Mesenchymal stem cell (in vitro differentiated cells and primary cell): ENCODE data around the gene DPEP3.
A peak's percentile ranks its signal among the peaks of the same experiment; 100 is the strongest.

Experiments used
- DNase-seq: peaks from one replicate; pipeline ENCODE4 v3.0.0-alpha.2; 2013
- H2AFZ ChIP-seq: one replicate; pipeline ENCODE4 v1.6.1; 2013; ENCODE audit warnings: low read depth, mild to moderate bottlenecking, control low read depth, inconsistent platforms, low read length, moderate library complexity
- H2AK5ac ChIP-seq: 2 replicates; pipeline ENCODE4 v1.6.1; 2013; ENCODE audit warnings: low read length, moderate library complexity, mild to moderate bottlenecking, inconsistent platforms; ENCODE audit not compliant: severe bottlenecking
- H2BK120ac ChIP-seq: one replicate; pipeline ENCODE4 v1.6.1; 2013; ENCODE audit warnings: low read depth, mild to moderate bottlenecking, inconsistent platforms, low read length, moderate library complexity
- H2BK12ac ChIP-seq, 2 experiments: one replicate each; pipeline ENCODE4 v1.6.1; 2013; ENCODE audit warnings: inconsistent platforms in 2 of 2, low read length in 2 of 2, mild to moderate bottlenecking in 2 of 2, moderate library complexity in 2 of 2, control low read depth in 1 of 2
- H2BK15ac ChIP-seq: one replicate; pipeline ENCODE4 v1.6.1; 2013; ENCODE audit warnings: mild to moderate bottlenecking, low read depth, inconsistent platforms; ENCODE audit not compliant: poor library complexity, severe bottlenecking
- H2BK5ac ChIP-seq: 2 replicates; pipeline ENCODE4 v1.6.1; 2013; ENCODE audit warnings: low read depth, mild to moderate bottlenecking, low read length, control low read depth, inconsistent platforms; ENCODE audit not compliant: poor library complexity, severe bottlenecking
- H3K14ac ChIP-seq, 2 experiments: one replicate each; pipeline ENCODE4 v1.6.1; 2013; ENCODE audit warnings: inconsistent platforms in 2 of 2, low read length in 2 of 2, control low read depth in 1 of 2, mild to moderate bottlenecking in 1 of 2, moderate library complexity in 1 of 2
- H3K18ac ChIP-seq, 2 experiments: one replicate each; pipeline ENCODE4 v1.6.1; 2013; ENCODE audit warnings: inconsistent platforms in 2 of 2, low read length in 2 of 2, control low read depth in 1 of 2, low read depth in 1 of 2, mild to moderate bottlenecking in 1 of 2
- H3K23ac ChIP-seq, 2 experiments: one replicate each; pipeline ENCODE4 v1.6.1; 2013; ENCODE audit warnings: inconsistent platforms in 2 of 2, low read length in 2 of 2, mild to moderate bottlenecking in 2 of 2, moderate library complexity in 2 of 2, control low read depth in 1 of 2
- H3K27ac ChIP-seq: 2 replicates; pipeline ENCODE4 v1.5.1; 2013; ENCODE audit warnings: mild to moderate bottlenecking, moderate library complexity, low read length, control low read depth, inconsistent platforms; ENCODE audit not compliant: poor library complexity, severe bottlenecking
- H3K27me3 ChIP-seq, 2 experiments: 2 replicates each; pipeline versions ENCODE4 v1.6.1 to v1.7.0; 2013; ENCODE audit warnings: low read length in 2 of 2, mild to moderate bottlenecking in 2 of 2, moderate library complexity in 2 of 2, control low read depth in 1 of 2, inconsistent platforms in 1 of 2; ENCODE audit not compliant: control insufficient read depth in 1 of 2, insufficient read depth in 1 of 2
- H3K36me3 ChIP-seq, 2 experiments: 2 replicates each; pipeline versions ENCODE4 v1.6.1 to v1.7.0; 2013; ENCODE audit warnings: low read length in 2 of 2, control low read depth in 1 of 2, inconsistent platforms in 1 of 2, low read depth in 1 of 2, mild to moderate bottlenecking in 1 of 2; ENCODE audit not compliant: insufficient read depth in 2 of 2, control insufficient read depth in 1 of 2
- H3K4ac ChIP-seq, 2 experiments: one replicate each; pipeline ENCODE4 v1.6.1; 2013; ENCODE audit warnings: inconsistent platforms in 2 of 2, low read length in 2 of 2, mild to moderate bottlenecking in 2 of 2, moderate library complexity in 2 of 2, control low read depth in 1 of 2, low read depth in 1 of 2
- H3K4me1 ChIP-seq: 2 replicates; pipeline ENCODE4 v1.6.1; 2013; ENCODE audit warnings: low read depth, low read length, control low read depth; ENCODE audit not compliant: control insufficient read depth, insufficient read depth
- H3K4me2 ChIP-seq: 2 replicates; pipeline ENCODE4 v1.6.1; 2013; ENCODE audit warnings: low read length, mild to moderate bottlenecking, inconsistent platforms; ENCODE audit not compliant: poor library complexity, severe bottlenecking
- H3K4me3 ChIP-seq, 2 experiments: 2 replicates each; pipeline versions ENCODE4 v1.5.1 to v1.7.0; 2013; ENCODE audit warnings: low read length in 2 of 2, mild to moderate bottlenecking in 2 of 2, control low read depth in 1 of 2, low read depth in 1 of 2; ENCODE audit not compliant: insufficient read depth in 1 of 2
- H3K79me1 ChIP-seq: replicated peaks from 2 replicates; pipeline ENCODE4 v1.6.1; 2013; ENCODE audit warnings: mild to moderate bottlenecking, control low read depth, low read length, inconsistent platforms; ENCODE audit not compliant: poor library complexity, severe bottlenecking
- H3K9ac ChIP-seq: 2 replicates; pipeline ENCODE4 v1.7.0; 2013; ENCODE audit warnings: mild to moderate bottlenecking, low read length, moderate library complexity
- H3K9me3 ChIP-seq: 2 replicates; pipeline ENCODE4 v1.7.0; 2013; ENCODE audit warnings: mild to moderate bottlenecking, low read length; ENCODE audit not compliant: control insufficient read depth
- H4K8ac ChIP-seq: one replicate; pipeline ENCODE4 v1.6.1; 2013; ENCODE audit warnings: inconsistent platforms, mild to moderate bottlenecking, low read length, moderate library complexity
- H4K91ac ChIP-seq: one replicate; pipeline ENCODE4 v1.6.1; 2013; ENCODE audit warnings: mild to moderate bottlenecking, low read length, inconsistent platforms
- WGBS: methylation state at CpG from one replicate; pipeline ENCODE4 v1.1.7; 2013; ENCODE audit warnings: mixed read lengths; 5-methylcytosine and 5-hydroxymethylcytosine counted together

The DPEP3 gene

DNA sequence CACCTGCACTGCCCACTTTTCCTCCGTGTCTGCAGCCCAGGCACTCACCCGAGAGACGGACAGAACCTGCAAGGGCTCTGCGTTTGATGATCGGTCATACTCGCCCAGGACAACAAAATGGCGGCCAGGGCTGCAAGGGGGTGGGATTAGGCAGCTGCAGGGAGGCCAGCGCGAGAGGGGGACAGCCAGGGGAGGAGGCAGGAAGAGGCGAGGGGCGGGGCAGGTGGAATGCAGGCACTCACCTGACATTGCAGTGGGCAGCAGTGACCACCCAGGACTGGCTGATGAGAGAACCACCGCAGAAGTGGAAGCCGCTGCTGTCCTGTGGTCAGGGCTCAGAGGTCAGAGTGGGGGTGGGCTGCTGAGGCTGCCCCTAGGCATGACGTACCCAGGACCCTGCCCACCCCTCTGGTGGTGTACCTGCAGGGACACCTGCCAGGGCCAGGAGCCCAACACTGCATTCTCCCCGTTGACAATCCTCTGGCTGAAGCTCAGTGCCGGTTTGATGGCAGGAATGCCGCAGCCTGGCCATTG, 49.6 kb downstream of the DPEP3 start:
- Histone ChIP-seq H3K23ac (no peak overlapping the region), H3K79me1 (peaks cover 37% of the 10 kb centered on the region), H2AK5ac (no peak overlapping the region), H3K14ac (no peak overlapping the region), H3K4me2 (no peak overlapping the region), H4K8ac (no peak overlapping the region), H3K4me3 (no peak overlapping the region), H2BK12ac (no peak overlapping the region), H3K9ac (no peak overlapping the region), H3K27ac (no peak overlapping the region), H2BK15ac (no peak overlapping the region), H3K9me3 (no peaks in the 10 kb centered on the region), H3K18ac (no peak overlapping the region), H3K4me1 (peaks cover 25% of the 10 kb centered on the region), H2AFZ (no peak overlapping the region), H2BK5ac (no peak overlapping the region), H3K36me3 (peaks cover 59 to 69% of the 10 kb centered on the region in 2 experiments), H2BK120ac (no peak overlapping the region), H3K4ac (no peak overlapping the region), H3K27me3 (no peaks in the 10 kb centered on the region), H4K91ac (no peak overlapping the region)
- WGBS, result 98% methylated on average over 17 of the region's 17 CpGs
- DNase-seq, result no peak

DNA sequence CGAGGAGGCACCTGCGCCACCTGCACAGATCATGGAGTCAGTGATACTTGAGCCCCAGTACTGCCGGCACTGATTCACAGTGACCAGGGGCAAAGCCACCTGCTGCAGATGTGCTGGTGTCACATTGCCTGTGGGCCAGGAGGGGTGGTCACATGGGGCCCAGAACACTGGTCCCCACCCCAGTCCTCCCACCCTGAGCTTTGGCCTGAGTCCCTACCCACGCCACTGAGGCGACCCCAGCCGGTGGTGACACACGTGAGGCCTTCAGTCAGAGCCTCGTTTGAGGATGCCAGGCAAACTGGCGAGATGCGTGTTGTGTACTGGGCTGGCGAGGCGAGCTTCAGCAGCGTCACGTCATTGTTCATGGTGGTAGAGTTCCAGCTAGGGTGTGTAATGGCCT, 50.1 kb downstream of the DPEP3 start:
- Histone ChIP-seq H3K14ac (no peak overlapping the region), H3K4ac (no peak overlapping the region), H3K27ac (no peak overlapping the region), H3K4me3 (no peak overlapping the region), H3K79me1 (peaks cover 39% of the 10 kb centered on the region), H2AFZ (no peak overlapping the region), H4K8ac (no peak overlapping the region), H3K23ac (no peak overlapping the region), H2AK5ac (no peak overlapping the region), H3K9ac (no peak overlapping the region), H3K4me1 (peaks cover 26% of the 10 kb centered on the region), H3K9me3 (no peaks in the 10 kb centered on the region), H2BK5ac (no peak overlapping the region), H2BK12ac (no peak overlapping the region), H2BK15ac (no peak overlapping the region), H3K18ac (no peak overlapping the region), H3K4me2 (no peak overlapping the region), H4K91ac (no peak overlapping the region), H3K27me3 (no peaks in the 10 kb centered on the region), H2BK120ac (no peak overlapping the region), H3K36me3 (peaks cover 59 to 69% of the 10 kb centered on the region in 2 experiments)
- 93% methylated on average over 14 of the region's 14 CpGs for WGBS
- no peak for DNase-seq

DNA sequence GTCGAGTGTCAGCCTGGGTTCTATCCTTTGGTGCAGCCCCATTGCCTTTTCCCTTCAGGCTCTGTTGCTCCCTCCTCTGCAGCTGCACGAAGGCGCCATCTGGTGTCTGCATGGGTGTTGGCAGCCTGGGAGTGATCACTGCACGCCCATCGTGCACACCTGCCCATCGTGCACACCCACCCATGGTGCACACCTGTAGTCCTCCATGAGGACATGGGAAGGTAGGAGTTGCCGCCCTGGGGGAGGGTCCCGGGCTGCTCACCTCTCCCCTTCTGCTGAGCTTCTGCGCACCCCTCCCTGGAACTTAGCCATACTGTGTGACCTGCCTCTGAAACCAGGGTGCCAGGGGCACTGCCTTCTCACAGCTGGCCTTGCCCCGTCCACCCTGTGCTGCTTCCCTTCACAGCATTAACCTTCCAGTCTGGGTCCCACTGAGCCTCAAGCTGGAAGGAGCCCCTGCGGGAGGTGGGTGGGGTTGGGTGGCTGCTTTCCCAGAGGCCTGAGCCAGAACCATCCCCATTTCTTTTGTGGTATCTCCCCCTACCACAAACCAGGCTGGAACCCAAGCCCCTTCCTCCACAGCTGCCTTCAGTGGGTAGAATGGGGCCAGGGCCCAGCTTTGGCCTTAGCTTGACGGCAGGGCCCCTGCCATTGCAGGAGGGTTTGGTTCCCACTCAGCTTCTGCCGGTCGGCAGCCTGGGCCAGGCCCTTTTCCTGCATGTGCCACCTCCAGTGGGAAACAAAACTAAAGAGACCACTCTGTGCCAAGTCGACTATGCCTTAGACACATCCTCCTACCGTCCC, 51.5 kb downstream of the DPEP3 start:
- H4K8ac ChIP-seq, result peak overlapping the region; percentile 56
- no peak overlapping the region for H2AK5ac ChIP-seq
- H3K4me2 ChIP-seq, result no peak overlapping the region
- H3K4me3 ChIP-seq, result no peak overlapping the region
- peaks cover 51 to 68% of the 10 kb centered on the region in 2 experiments for H3K36me3 ChIP-seq
- H3K9ac ChIP-seq, result no peak overlapping the region
- no peak overlapping the region for H4K91ac ChIP-seq
- no peak overlapping the region for H3K14ac ChIP-seq
- no peaks in the 10 kb centered on the region for H3K9me3 ChIP-seq
- H3K27ac ChIP-seq, result no peak overlapping the region
- H3K4ac ChIP-seq, result no peak overlapping the region
- peak overlapping the region in 1 of 2 experiments; percentile 11 for H2BK12ac ChIP-seq
- peak; percentile 65 for DNase-seq
- H3K4me1 ChIP-seq, result peaks cover 15% of the 10 kb centered on the region
- H2BK15ac ChIP-seq, result no peak overlapping the region
- H3K18ac ChIP-seq, result no peak overlapping the region
- 47% methylated on average over 15 of the region's 16 CpGs for WGBS
- no peak overlapping the region for H2BK5ac ChIP-seq
- no peak overlapping the region for H2BK120ac ChIP-seq
- H3K23ac ChIP-seq, result no peak overlapping the region
- H3K79me1 ChIP-seq, result peaks cover 37% of the 10 kb centered on the region
- no peak overlapping the region for H2AFZ ChIP-seq
- H3K27me3 ChIP-seq, result no peaks in the 10 kb centered on the region

GRCh38 chr16:67928147-67928546, 52.2 kb downstream of the DPEP3 start:
- H4K8ac ChIP-seq, result no peak overlapping the region
- no peak for DNase-seq
- H3K4me1 ChIP-seq, result peaks cover 13% of the 10 kb centered on the region
- no peak overlapping the region for H2AK5ac ChIP-seq
- H3K27me3 ChIP-seq, result no peaks in the 10 kb centered on the region
- H3K79me1 ChIP-seq, result peaks cover 38% of the 10 kb centered on the region
- H3K14ac ChIP-seq, result no peak overlapping the region
- no peak overlapping the region for H2BK120ac ChIP-seq
- H2BK5ac ChIP-seq, result no peak overlapping the region
- H2AFZ ChIP-seq, result no peak overlapping the region
- no peak overlapping the region for H3K4ac ChIP-seq
- no peak overlapping the region for H3K4me3 ChIP-seq
- no peak overlapping the region for H3K4me2 ChIP-seq
- 83% methylated on average over 6 of the region's 7 CpGs for WGBS
- H2BK15ac ChIP-seq, result no peak overlapping the region
- H3K18ac ChIP-seq, result no peak overlapping the region
- H2BK12ac ChIP-seq, result no peak overlapping the region
- no peak overlapping the region for H3K27ac ChIP-seq
- no peaks in the 10 kb centered on the region for H3K9me3 ChIP-seq
- no peak overlapping the region for H3K9ac ChIP-seq
- H3K36me3 ChIP-seq, result peaks cover 49 to 71% of the 10 kb centered on the region in 2 experiments
- H3K23ac ChIP-seq, result no peak overlapping the region
- H4K91ac ChIP-seq, result no peak overlapping the region
